Stimulated activated naive CD8-positive, alpha-beta T cell treated with anti-CD3 and anti-CD28 coated beads, Interleukin-15, amount 100 ng/mL, for 72 hours (primary cell): ENCODE results near the gene TIMM8B.

Experiments
- ATAC-seq: fragments of 150-1000 bp; cut with Tn5 transposase; 2 replicates; pipeline ENCODE4 v1.10.0; 2021; ENCODE audit warnings: mild to moderate bottlenecking, moderate library complexity
- DNase-seq, 2 donors: peaks; one replicate each; pipeline ENCODE4 v3.0.0; 2021 to 2022
- H3K27ac Mint-ChIP-seq, 2 donors: one replicate each; pipeline ENCODE4 v1.8.0; 2022; ENCODE audit warnings: mild to moderate bottlenecking in 2 of 2, mixed read lengths in 2 of 2, moderate library complexity in 2 of 2
- H3K27me3 Mint-ChIP-seq: one replicate; pipeline ENCODE4 v1.8.0; 2022; ENCODE audit warnings: mixed read lengths
- H3K4me1 Mint-ChIP-seq: one replicate; pipeline ENCODE4 v1.8.0; 2022; ENCODE audit warnings: mild to moderate bottlenecking, mixed read lengths
- H3K4me3 Mint-ChIP-seq, 2 donors: one replicate each; pipeline ENCODE4 v1.8.0; 2022; ENCODE audit warnings: mild to moderate bottlenecking in 2 of 2, mixed read lengths in 2 of 2, moderate library complexity in 1 of 2
- H3K9me3 Mint-ChIP-seq, 2 donors: one replicate each; pipeline ENCODE4 v1.8.0; 2022; ENCODE audit warnings: mixed read lengths in 2 of 2

The TIMM8B gene, protein sequence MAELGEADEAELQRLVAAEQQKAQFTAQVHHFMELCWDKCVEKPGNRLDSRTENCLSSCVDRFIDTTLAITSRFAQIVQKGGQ

DNA sequence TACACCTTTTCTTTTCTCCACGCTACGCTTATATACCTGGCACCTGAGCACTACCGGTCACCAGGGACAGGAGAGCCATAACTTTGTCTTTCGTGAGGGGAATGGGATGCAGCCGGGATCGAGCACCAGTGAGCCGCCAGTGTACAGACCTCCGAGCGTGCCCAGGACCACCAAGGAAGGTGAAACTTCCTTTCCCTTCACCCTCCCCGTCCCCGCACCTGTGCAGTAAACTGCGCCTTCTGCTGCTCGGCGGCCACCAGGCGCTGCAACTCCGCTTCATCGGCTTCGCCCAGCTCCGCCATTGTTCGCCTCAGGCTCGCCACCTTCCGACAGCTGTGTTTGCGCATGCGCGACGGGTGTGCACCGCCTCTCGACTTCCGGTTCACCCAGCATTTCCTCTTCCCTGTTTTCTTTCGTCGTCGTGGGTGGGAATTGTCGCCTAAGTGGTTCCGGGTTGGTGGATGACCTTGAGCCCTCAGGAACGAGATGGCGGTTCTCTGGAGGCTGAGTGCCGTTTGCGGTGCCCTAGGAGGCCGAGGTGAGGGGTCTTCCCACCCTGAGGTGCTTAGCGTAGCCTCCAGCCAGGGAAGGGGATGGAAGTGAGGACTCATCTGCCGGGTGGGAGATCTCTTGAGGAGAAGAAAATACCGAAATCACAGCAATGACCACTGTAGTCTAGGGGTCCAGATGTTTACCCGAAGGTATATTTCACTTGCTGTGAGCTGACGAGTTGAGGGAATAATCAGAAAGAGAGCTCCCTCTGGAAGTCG, at the start of gene TIMM8B, which contains the start of gene SDHD:
Gene TIMM8B, minus strand, starts transcription at position 335 of the 770 bp plus-strand sequence. Its CDS starts 33 bp downstream, at position 302.
Gene SDHD, plus strand, starts transcription at position 452 of the 770 bp plus-strand sequence. Its CDS starts 35 bp downstream, at position 487.
- peaks cover 68% of the 10 kb centered on the region for H3K4me1 Mint-ChIP-seq
- peak; percentile 91 to 96 for DNase-seq

DNA sequence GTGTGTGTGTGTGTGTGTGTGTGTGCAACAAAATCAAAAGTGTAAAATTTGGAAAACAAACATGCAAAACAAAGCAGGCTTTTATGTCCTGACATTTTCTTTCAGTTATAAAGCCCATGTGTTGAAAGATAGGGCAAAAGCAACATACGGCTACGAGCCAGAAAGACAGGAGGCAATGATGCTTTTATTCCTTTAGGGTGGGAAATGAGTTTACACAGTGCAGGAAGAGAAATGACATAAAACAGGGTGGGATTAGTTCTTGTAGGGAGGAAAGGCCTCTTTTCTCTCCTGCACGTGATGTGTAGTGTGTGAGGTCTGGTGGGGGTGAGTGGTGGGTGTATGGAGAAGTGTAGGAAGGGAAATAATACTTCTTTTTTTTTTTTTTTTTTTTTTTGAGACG, 47.9 kb upstream of the TIMM8B start:
- no peak for ATAC-seq
- Mint-ChIP-seq H3K27ac (no peak overlapping the region), H3K4me3 (no peak overlapping the region), H3K4me1 (peaks cover 10% of the 10 kb centered on the region), H3K27me3 (no peaks in the 10 kb centered on the region), H3K9me3 (no peaks in the 10 kb centered on the region)
- no peak for DNase-seq

More for the DNA sequence above, at the start of gene TIMM8B, which contains the start of gene SDHD:
- peak within 1 kb of the TSS; percentile 99 to 100 for H3K27ac Mint-ChIP-seq
- H3K27me3 Mint-ChIP-seq, result no peaks in the 10 kb centered on the region
- H3K9me3 Mint-ChIP-seq, result no peaks in the 10 kb centered on the region
- peak; percentile 92 for ATAC-seq
- peak within 1 kb of the TSS; percentile 96 to 99 for H3K4me3 Mint-ChIP-seq

DNA sequence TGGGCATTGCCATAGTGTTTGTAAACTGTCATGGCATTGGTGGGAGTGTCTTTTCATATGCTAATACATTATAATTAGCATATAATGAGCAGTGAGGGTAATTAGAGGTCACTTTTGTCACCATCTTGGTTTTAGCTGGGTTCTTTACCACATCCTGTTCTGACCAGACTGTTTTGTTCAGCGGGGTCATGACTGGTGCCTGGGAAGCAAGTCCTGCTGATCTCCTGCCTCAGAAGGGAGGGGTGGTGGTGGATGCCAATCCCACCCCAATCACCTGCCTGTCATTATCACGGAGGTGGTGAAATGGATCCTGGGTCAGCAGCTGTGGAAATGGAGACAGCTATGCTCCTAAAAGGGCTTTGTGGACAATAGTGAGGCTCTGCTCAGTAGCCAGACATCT, 46.2 kb upstream of the TIMM8B start:
- Mint-ChIP-seq H3K9me3 (no peaks in the 10 kb centered on the region), H3K4me3 (no peak overlapping the region)

DNA sequence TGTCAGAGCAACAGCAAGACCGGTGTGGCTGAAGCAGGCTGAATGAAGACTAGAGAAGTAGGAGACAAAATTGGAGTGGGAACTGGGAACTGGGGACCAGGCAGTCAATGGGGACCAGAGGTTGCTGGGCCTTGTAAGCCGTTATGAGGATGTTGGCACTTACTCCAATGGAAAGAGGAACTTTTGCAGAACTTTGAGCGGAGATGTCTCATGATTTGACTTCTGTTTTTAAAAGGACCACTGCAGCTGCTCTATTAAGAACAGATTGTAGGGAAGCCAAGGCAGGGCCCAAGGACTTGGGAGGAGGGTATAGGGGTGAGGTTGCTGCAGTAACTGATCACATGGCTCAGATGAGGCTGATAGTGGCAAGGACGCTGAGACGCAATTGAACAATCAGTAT, 43.1 kb upstream of the TIMM8B start:
- H3K9me3 Mint-ChIP-seq, result no peaks in the 10 kb centered on the region
- ATAC-seq (no peak), DNase-seq (no peak)
- H3K4me3 Mint-ChIP-seq, result no peak overlapping the region
- peaks cover 10% of the 10 kb centered on the region for H3K4me1 Mint-ChIP-seq
- no peaks in the 10 kb centered on the region for H3K27me3 Mint-ChIP-seq
- H3K27ac Mint-ChIP-seq, result no peak overlapping the region

More for the DNA sequence above, 46.2 kb upstream of the TIMM8B start:
- no peak for DNase-seq
- no peak for ATAC-seq
- H3K27me3 Mint-ChIP-seq, result no peaks in the 10 kb centered on the region
- H3K27ac Mint-ChIP-seq, result peak overlapping the region in 1 of 2 donors; percentile 8
- peaks cover 10% of the 10 kb centered on the region for H3K4me1 Mint-ChIP-seq

DNA sequence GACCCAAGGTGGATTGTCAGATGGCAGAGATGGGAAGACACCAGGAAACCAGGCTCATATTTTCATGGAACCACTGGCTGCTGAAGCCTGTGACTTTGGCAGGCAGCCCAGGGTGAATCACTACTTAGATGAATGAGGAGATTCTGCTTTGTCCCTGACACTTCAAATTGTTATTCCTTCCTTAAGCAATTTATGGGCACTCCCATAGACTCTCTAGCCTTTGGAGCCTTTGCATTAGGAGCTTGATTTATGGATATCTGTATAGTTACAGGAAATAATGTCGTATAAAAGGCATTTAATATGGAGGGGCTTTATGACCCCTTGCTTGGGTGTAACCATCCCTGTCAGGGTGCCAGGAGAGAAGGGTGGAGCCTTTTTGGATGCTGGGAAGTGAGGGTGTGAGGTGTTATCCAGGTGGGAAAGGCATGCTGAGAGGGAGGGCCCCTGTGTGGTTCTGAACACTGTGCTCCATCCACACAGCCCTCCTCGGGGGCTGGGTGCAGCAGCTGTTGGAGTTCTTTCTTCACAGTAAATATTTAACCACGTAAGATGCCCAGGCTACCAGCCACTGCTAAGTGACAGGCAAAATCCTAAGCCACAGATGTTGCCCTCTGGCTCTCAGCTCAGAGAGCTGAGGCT, 42.0 kb upstream of the TIMM8B start:
- H3K4me1 Mint-ChIP-seq, result peaks cover 10% of the 10 kb centered on the region
- DNase-seq (no peak), ATAC-seq (no peak)
- H3K4me3 Mint-ChIP-seq, result no peak overlapping the region
- H3K27ac Mint-ChIP-seq, result peak overlapping the region in 1 of 2 donors; percentile 41
- H3K27me3 Mint-ChIP-seq, result no peaks in the 10 kb centered on the region
- H3K9me3 Mint-ChIP-seq, result no peaks in the 10 kb centered on the region

DNA sequence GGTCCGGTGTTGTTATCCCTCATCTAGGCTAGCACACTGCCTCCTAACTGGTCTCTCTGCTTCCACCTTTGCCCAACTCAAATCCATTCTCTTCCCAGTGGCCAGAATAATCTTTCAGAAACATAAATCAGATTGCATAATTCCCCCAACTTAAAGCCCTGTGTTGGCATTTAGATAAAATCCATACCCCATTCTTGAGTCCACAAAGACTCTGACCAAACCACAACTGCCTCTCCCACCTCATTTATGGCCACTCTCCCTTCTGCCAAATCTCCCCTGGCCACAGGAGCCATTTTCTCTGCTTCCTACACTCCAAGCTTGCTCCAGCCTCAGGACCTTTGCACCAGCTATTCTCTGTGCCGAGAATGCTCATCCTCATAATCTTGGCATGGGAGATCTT, 40.5 kb upstream of the TIMM8B start:
- Mint-ChIP-seq H3K4me1 (peaks cover 9% of the 10 kb centered on the region), H3K4me3 (no peak overlapping the region), H3K27ac (no peak overlapping the region), H3K27me3 (no peaks in the 10 kb centered on the region), H3K9me3 (no peaks in the 10 kb centered on the region)
- DNase-seq (no peak), ATAC-seq (no peak)

DNA sequence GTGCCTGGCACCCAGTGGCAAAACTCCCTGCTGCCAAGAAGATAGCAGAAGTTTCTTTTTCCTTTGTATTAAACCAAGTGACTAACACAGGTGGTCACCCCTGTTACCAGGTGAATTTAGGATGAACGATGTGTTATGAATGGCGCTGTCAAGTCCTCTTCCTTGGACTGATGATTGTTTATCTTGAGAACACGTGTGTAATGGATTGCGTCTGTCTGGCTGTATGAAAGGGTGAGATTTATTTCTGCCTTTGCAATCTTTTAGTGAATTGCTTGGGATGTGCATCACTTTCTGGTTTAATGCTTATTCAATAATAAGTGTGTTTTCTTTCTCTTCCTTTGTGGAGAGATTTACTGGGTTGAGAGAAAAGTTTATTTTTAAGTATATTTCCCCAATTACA, 36.6 kb upstream of the TIMM8B start:
- DNase-seq, result no peak
- H3K4me3 Mint-ChIP-seq, result no peak overlapping the region
- peaks cover 8% of the 10 kb centered on the region for H3K4me1 Mint-ChIP-seq
- ATAC-seq, result no peak
- no peaks in the 10 kb centered on the region for H3K27me3 Mint-ChIP-seq
- H3K9me3 Mint-ChIP-seq, result no peaks in the 10 kb centered on the region
- H3K27ac Mint-ChIP-seq, result no peak overlapping the region

DNA sequence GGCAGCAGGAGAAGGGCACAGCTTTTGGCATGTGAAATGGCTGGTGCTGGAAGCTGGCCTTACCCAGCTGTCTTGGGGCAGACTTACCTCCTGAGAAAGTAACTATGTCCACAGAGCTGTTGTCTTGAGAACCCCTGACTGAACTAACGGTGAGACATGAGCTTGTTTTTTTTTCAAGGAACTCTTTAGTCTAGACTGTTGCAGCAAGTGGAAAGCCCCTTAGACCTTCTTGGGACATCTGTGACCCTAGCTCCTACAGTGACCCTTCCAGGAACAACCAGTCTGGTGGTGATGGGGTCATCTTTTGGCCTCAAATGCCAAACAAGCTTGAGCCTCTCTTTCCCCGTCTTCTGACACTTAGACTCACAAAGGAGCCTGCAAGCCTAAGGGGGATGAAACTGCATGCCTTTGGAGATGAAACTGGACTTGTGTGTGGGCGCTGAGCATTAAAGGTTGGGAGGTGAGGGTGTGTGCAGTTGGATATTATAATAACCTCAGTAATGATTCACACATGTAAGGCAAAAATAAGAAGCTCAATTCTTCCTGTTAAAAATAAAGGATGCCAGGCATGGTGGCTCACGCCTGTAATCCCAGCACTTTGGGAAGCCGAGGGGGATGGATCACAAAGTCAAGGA, 35.5 kb upstream of the TIMM8B start:
- Mint-ChIP-seq H3K4me3 (no peak overlapping the region), H3K4me1 (peaks cover 8% of the 10 kb centered on the region), H3K27me3 (no peaks in the 10 kb centered on the region), H3K27ac (no peak overlapping the region), H3K9me3 (no peaks in the 10 kb centered on the region)
- ATAC-seq (no peak), DNase-seq (no peak)

DNA sequence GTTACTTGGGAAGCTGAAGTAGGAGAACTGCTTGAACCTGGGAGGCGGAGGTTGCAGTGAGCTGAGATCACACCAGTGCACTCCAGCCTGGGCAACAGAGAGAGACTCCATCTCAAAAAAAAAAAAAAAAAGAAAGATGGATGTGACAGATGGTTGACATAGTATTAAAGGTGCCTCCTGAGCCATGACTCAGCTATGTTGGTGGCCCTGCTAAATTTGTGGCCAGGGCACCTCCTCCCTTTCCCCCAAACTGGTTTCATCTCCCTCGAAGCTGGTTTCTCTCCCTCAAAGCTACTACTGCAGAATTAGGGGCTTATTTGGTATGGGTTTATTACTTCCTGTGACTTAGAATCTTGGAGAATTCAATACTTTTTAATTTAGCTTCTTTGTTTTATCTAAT, 31.6 kb upstream of the TIMM8B start:
- H3K27me3 Mint-ChIP-seq, result no peaks in the 10 kb centered on the region
- H3K4me3 Mint-ChIP-seq, result no peak overlapping the region
- no peaks in the 10 kb centered on the region for H3K9me3 Mint-ChIP-seq
- ATAC-seq (peak; percentile 80), DNase-seq (peak in 1 of 2 donors; percentile 49)
- H3K27ac Mint-ChIP-seq, result no peak overlapping the region
- H3K4me1 Mint-ChIP-seq, result peaks cover 21% of the 10 kb centered on the region

DNA sequence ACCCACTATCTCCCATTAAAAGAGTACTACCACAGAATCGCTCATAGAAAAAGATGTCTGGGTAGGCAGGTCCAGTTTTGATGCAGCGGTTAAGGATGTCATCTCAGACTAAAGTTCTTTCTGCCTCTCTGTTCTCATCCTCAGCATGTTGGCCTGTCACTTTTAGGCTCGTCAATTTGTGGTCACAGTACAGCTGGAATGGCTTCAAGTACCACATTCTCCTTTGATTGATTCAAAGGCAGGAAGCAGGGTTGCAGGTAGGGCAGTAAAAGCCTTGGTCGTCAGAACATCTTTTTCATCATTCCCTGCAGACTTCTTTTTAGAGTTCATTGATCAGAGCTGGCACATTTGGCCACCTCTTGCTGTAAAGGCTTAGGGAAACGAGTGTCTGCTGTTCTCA, 28.8 kb upstream of the TIMM8B start:
- ATAC-seq (no peak), DNase-seq (no peak)
- Mint-ChIP-seq H3K9me3 (no peaks in the 10 kb centered on the region), H3K4me1 (peaks cover 16% of the 10 kb centered on the region), H3K4me3 (no peak overlapping the region), H3K27me3 (no peaks in the 10 kb centered on the region), H3K27ac (no peak overlapping the region)

DNA sequence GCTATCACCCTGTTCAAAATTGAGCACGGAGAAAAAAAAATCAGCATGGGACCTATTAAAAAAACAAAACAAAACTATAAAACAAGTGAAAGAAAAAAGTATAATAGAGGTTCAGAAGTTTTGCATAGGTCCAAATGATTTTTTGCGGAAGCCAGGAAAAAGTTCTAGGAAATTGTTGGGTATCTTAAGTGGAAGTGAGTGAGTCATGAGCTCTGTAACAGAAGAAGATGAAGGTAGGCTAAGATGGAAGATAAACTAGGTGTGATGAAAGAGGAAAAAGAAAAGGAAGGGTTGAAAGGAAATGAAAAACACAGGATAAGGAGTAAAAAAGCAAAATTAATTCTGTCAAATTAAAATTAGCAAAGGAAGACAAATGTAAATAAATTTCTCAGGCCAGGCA, 27.9 kb upstream of the TIMM8B start:
- DNase-seq (no peak), ATAC-seq (no peak)
- Mint-ChIP-seq H3K9me3 (no peaks in the 10 kb centered on the region), H3K27ac (no peak overlapping the region), H3K4me3 (no peak overlapping the region), H3K4me1 (peaks cover 13% of the 10 kb centered on the region), H3K27me3 (no peaks in the 10 kb centered on the region)

DNA sequence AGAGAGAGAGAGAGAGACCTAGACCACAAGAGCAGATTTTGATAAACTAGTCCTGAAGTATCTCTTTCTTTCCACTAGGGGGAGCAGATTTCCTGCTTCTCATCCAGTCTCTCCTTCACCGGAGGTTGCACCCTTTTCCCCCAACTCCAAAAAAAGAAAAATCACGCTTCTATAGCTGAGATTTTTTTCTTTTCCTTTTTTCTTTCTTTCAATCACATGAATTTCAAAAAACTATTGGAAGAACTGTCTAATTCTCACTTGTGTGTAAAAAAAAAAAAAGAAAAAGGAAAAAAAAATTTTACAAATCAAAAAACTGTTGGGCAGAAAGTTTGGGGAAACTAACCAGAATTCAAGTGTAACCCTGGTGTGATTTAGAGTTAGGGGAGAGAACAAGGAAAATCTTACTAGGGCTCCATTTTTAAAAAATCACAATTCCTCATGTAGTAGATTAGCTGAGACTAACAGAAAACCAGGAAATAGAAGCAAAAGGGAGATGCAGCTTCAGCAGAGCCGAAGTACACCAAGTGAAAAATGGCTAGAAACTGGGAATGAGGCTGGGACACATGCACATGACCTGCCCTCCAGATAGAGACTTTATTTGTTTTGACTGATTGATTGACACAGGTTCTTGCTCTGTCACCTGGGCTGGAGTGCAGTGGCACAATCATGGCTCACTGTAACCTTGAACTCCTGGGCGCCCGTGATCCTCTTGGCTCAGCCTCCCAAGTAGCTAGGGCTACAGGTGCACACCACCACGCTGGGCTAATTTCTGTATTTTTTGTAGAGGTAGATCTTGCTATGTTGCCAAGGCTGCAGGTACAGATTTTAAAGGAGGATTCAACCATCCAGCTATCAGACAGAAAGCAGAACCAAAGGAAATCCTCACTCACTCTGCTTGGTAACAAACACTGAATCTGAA, 27.2 kb upstream of the TIMM8B start:
- H3K4me1 Mint-ChIP-seq, result peaks cover 13% of the 10 kb centered on the region
- no peak overlapping the region for H3K4me3 Mint-ChIP-seq
- ATAC-seq (no peak), DNase-seq (no peak)
- no peaks in the 10 kb centered on the region for H3K9me3 Mint-ChIP-seq
- no peak overlapping the region for H3K27ac Mint-ChIP-seq
- no peaks in the 10 kb centered on the region for H3K27me3 Mint-ChIP-seq

DNA sequence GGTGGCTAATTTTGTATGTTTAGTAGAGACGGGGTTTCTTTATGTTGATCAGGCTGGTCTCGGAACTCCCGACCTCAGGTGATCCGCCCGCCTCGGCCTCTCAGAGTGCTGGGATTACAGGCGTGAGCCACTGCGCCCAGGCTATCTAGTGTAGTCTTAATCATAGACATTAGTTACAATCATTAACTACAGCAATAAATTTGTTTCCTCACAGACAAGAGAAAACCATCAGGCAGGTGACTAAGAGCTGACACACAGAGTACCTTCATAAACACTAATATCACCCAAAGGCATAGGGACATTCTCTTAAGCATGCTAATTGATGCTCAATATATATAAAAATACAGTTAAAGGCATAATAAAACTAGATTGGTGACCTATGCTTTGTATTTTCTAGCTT, 19.5 kb upstream of the TIMM8B start:
- ATAC-seq (no peak), DNase-seq (no peak)
- no peaks in the 10 kb centered on the region for H3K27me3 Mint-ChIP-seq
- no peaks in the 10 kb centered on the region for H3K4me1 Mint-ChIP-seq
- H3K27ac Mint-ChIP-seq, result no peak overlapping the region
- no peak overlapping the region for H3K4me3 Mint-ChIP-seq
- no peaks in the 10 kb centered on the region for H3K9me3 Mint-ChIP-seq

DNA sequence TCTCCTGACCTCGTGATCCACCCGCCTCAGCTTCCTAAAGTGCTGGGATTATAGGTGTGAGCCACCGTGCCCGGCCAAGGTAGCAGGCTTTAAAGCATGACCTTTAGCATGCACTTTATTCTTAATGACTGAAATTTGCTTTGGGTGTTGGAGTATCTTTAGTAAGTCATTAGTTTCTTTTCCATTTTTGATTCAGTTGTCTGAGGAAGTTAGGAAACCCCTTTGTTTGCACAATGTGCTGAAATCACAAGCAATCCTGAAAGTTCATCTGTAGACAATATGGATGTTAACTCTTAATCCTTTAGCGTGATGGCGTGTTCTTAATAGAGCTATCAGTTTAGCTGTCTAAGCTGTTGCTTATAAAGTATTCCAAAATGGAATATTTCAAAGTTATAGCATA, 16.9 kb upstream of the TIMM8B start:
- H3K27me3 Mint-ChIP-seq, result no peaks in the 10 kb centered on the region
- H3K9me3 Mint-ChIP-seq, result no peaks in the 10 kb centered on the region
- H3K4me1 Mint-ChIP-seq, result no peaks in the 10 kb centered on the region
- H3K27ac Mint-ChIP-seq, result peak overlapping the region in 1 of 2 donors; percentile 42
- ATAC-seq (no peak), DNase-seq (no peak)
- no peak overlapping the region for H3K4me3 Mint-ChIP-seq

DNA sequence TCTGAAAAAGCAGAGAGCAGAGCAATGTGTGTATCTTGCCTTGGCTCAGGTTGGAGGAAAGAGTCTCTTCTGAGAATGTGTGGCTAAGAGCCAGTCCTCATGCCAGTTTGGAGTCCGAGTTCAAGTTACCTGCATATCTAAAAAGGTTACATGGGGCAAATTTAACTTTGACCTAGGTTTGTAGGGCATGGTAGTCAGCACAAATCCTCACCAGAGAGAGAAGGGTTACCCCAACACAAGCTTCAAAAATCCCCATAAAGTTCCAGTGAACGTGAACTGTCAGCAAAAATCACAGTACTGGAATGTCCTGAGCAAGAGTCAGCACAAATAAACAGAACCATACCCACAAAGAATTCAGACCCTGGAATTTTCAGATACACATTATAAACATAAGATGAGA, 13.9 kb upstream of the TIMM8B start:
- no peak for DNase-seq
- no peak for ATAC-seq
- no peaks in the 10 kb centered on the region for H3K4me1 Mint-ChIP-seq
- no peak overlapping the region for H3K4me3 Mint-ChIP-seq
- H3K27me3 Mint-ChIP-seq, result no peaks in the 10 kb centered on the region
- peak overlapping the region in 1 of 2 donors; percentile 9 for H3K27ac Mint-ChIP-seq
- H3K9me3 Mint-ChIP-seq, result no peaks in the 10 kb centered on the region
